Measurements from ENCODE around the gene TMEFF2.

DNA sequence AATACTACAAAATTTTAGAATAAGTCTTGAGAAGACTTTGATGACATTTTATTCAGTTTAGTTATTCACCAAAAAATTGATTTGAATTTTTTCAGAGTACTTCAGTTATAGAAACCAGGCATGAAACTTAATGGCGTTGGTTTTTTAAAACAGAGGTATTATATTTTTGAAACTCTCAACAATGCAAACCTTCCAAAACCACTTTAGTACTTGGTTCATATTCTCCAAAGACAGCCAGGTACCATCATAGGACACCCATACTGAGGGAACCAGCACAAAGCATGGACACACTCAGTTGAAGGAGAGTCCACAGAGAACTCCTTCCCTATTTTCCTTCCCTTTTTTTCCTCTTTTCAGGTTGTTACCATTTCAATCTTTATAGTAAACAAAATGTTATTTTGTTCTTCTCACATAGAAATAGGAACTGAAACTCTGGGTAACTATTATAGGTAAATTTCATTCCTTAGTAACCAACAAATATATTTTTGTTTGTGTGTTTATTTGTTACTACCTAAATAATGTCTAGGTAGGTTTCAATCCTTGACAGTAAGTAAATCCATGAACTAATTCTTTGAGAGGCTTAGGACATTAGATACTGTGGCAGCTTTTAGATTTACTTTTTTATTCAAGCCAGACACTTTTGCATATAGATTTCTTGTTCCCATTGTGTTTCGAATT, 95.8 kb downstream of the TMEFF2 start:
- TF ChIP-seq, protein P1, sequence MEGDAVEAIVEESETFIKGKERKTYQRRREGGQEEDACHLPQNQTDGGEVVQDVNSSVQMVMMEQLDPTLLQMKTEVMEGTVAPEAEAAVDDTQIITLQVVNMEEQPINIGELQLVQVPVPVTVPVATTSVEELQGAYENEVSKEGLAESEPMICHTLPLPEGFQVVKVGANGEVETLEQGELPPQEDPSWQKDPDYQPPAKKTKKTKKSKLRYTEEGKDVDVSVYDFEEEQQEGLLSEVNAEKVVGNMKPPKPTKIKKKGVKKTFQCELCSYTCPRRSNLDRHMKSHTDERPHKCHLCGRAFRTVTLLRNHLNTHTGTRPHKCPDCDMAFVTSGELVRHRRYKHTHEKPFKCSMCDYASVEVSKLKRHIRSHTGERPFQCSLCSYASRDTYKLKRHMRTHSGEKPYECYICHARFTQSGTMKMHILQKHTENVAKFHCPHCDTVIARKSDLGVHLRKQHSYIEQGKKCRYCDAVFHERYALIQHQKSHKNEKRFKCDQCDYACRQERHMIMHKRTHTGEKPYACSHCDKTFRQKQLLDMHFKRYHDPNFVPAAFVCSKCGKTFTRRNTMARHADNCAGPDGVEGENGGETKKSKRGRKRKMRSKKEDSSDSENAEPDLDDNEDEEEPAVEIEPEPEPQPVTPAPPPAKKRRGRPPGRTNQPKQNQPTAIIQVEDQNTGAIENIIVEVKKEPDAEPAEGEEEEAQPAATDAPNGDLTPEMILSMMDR (IDR thresholded peaks at IDR 0.05): no peak
- TF ChIP-seq EZH2phosphoT487 (IDR thresholded peaks at IDR 0.05; ENCODE audit: borderline replicate concordance, low read depth): no peak
- TF ChIP-seq TEAD4 (IDR thresholded peaks at IDR 0.05; ENCODE audit: borderline replicate concordance, insufficient read depth): no peak
- TF ChIP-seq POLR2AphosphoS5 (IDR thresholded peaks at IDR 0.05; ENCODE audit: low read depth, low read length): no peak
- no peak for TF ChIP-seq GABPA (IDR thresholded peaks at IDR 0.05; ENCODE audit: low read depth)
- TF ChIP-seq, protein P2, sequence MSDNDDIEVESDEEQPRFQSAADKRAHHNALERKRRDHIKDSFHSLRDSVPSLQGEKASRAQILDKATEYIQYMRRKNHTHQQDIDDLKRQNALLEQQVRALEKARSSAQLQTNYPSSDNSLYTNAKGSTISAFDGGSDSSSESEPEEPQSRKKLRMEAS (IDR thresholded peaks at IDR 0.05; ENCODE audit: low read depth): no peak
- no peak for TF ChIP-seq EP300 (IDR thresholded peaks at IDR 0.05; ENCODE audit: borderline replicate concordance in 1 of 2, low read depth in 1 of 2, low read length in 1 of 2)
